H1 (cell line): ENCODE measurements around the gene GABARAPL1.

Source experiments
- BRCA1 ChIP-seq: IDR thresholded peaks from 2 replicates; pipeline ENCODE4 v1.6.1; 2012; ENCODE audit warnings: low read depth, low read length, improper control_type of control experiment
- CBX5 ChIP-seq: fragments of 300-800, 300-1000 bp; sonication (generic); IDR thresholded peaks from 2 replicates; pipeline ENCODE4 v1.7.1; 2016; ENCODE audit warnings: antibody characterized with exemption, low read length, low read depth
- CTCF ChIP-seq, 3 experiments: IDR thresholded peaks; 1 replicate in 2 of 3; 2 replicates in 1 of 3; pipeline versions ENCODE4 v1.5.1 to v1.6.1; 2011; ENCODE audit warnings: low read length in 3 of 3, mild to moderate bottlenecking in 3 of 3, inconsistent platforms in 2 of 3, low read depth in 1 of 3, moderate library complexity in 1 of 3; ENCODE audit not compliant: insufficient read depth in 1 of 3; ENCODE audit errors: control extremely low read depth in 1 of 3
- EZH2 ChIP-seq: fragments of 200-600 bp; sonication (generic); IDR thresholded peaks from 2 replicates; pipeline ENCODE4 v1.7.1; 2012; ENCODE audit warnings: low read depth, mild to moderate bottlenecking, moderate library complexity, low read length, inconsistent platforms; ENCODE audit not compliant: severe bottlenecking
- HDAC6 ChIP-seq: IDR thresholded peaks from one replicate; pipeline ENCODE4 v1.7.1; 2012; ENCODE audit warnings: low read depth, mild to moderate bottlenecking, inconsistent platforms, low read length, moderate library complexity
- MAFK ChIP-seq: IDR thresholded peaks from 2 replicates; pipeline ENCODE4 v1.6.1; 2012; ENCODE audit warnings: low read depth, mild to moderate bottlenecking, improper control_type of control experiment, low read length
- PHF8 ChIP-seq: fragments of 200-600 bp; sonication (generic); conservative IDR thresholded peaks from 2 replicates; pipeline ENCODE4 v1.7.1; 2012; ENCODE audit warnings: low read depth, mild to moderate bottlenecking, inconsistent platforms, low read length, moderate library complexity
- POLR2A ChIP-seq, 2 experiments: IDR thresholded peaks; 1 replicate in 1 of 2; 2 replicates in 1 of 2; pipeline ENCODE4 v1.6.1; 2011; ENCODE audit warnings: low read depth in 2 of 2, low read length in 2 of 2, mild to moderate bottlenecking in 2 of 2; ENCODE audit errors: control extremely low read depth in 1 of 2
- RAD21 ChIP-seq, 2 experiments: IDR thresholded peaks in 1 of 2; conservative IDR thresholded peaks in 1 of 2; 2 replicates each; pipeline ENCODE4 v1.6.1; 2011; ENCODE audit warnings: low read depth in 2 of 2, low read length in 2 of 2, improper control_type of control experiment in 1 of 2, inconsistent platforms in 1 of 2, mild to moderate bottlenecking in 1 of 2, moderate library complexity in 1 of 2
- RFX5 ChIP-seq: IDR thresholded peaks from 2 replicates; pipeline ENCODE4 v1.6.1; 2011; ENCODE audit warnings: low read depth, low read length, improper control_type of control experiment, borderline replicate concordance
- SRF ChIP-seq: IDR thresholded peaks from 2 replicates; pipeline ENCODE4 v1.6.1; 2011; ENCODE audit warnings: mild to moderate bottlenecking, low read depth, low read length, moderate library complexity
- TCF12 ChIP-seq: IDR thresholded peaks from 2 replicates; pipeline ENCODE4 v1.6.1; 2011; ENCODE audit warnings: low read depth, mild to moderate bottlenecking, low read length
- ZNF274 ChIP-seq: IDR thresholded peaks from 2 replicates; pipeline ENCODE4 v1.7.0; 2012; ENCODE audit warnings: low read length, borderline replicate concordance; ENCODE audit errors: extremely low read depth

GRCh38 chr12:10169104-10169503, 43.6 kb upstream of the GABARAPL1 start:
- no peak for TF ChIP-seq SRF
- TF ChIP-seq BRCA1 = no peak
- no peak for TF ChIP-seq CTCF (IDR thresholded peaks at IDR 0.05; ENCODE audit: control extremely low read depth in 1 of 3, insufficient read depth in 1 of 3, low read depth in 1 of 3, low read length in 3 of 3)
- TF ChIP-seq RFX5 = no peak
- no peak for TF ChIP-seq POLR2A (IDR thresholded peaks at IDR 0.05; ENCODE audit: control extremely low read depth in 1 of 2, low read depth in 2 of 2, low read length in 2 of 2)
- TF ChIP-seq PHF8 = no peak
- TF ChIP-seq TCF12 = no peak
- TF ChIP-seq HDAC6 = no peak
- no peak for TF ChIP-seq MAFK
- TF ChIP-seq RAD21 (IDR thresholded peaks at IDR 0.05 in 1 of 2, conservative IDR thresholded peaks at IDR 0.05 in 1 of 2; ENCODE audit: low read depth in 2 of 2, low read length in 2 of 2) = no peak
- no peak for TF ChIP-seq EZH2
- no peak for TF ChIP-seq CBX5
- no peak for TF ChIP-seq ZNF274
